Measurements from ENCODE around the gene FBXW8.

Gene FBXW8

DNA sequence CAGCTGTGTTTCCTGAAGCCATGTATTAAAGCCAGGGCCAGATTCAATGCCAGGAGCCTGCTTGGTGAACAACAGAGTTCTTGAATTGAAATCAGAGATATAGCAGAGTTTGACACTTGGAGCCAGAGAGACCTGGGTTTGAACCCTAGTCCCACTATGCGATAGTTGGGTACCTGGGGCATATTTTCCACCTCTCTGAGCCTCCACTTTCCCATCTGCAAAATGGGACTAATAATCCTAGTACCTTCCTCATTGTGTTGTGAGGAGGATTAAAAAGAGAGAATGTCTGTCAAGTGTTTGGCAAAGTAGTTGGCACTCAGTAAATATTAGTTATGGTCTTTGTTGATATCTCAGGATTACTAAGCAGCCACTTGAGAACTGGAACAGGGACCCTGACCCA, 23.5 kb upstream of the FBXW8 start:
- no peak for DNase-seq (ENCODE audit: low read depth)

DNA sequence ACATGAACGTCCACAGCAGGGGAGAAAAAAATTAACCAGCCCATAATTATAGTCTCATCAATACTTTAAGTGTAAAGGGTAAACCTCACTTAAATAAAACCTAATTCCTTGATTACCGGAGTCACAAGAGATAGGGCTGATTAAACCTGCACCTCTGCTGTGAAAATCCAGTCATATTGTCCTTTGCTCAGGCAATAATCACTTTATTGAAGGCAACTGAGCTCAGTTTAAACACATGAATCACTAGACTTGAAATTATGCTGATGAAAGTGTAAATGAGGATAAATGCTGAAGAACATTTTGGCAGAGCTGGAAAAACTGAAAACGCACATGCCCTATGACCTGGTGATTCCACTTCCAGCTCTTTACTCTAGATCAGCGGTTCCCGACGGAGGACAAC, 22.9 kb upstream of the FBXW8 start:
- no peak for DNase-seq (ENCODE audit: low read depth)

DNA sequence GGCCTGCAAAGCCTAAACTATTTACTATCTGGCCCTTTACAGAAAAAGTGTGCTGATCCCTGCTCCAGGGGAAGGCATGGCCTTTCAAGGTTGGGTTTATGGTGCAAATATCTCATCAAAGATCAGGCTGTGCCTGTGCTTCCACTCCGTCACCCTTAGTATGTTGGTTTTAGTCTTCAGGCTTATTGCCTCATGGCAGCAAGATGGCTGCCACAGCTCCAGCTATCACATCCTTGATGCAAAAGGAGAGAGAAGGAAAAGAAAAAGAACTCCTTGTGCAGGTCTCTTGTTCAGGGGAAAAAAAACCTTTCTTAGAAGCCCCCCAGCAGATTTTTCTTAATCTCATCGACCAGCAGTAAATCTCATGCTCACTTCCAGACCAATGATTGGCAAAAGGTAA, 20.4 kb upstream of the FBXW8 start:
- DNase-seq (ENCODE audit: low read depth) = no peak

DNA sequence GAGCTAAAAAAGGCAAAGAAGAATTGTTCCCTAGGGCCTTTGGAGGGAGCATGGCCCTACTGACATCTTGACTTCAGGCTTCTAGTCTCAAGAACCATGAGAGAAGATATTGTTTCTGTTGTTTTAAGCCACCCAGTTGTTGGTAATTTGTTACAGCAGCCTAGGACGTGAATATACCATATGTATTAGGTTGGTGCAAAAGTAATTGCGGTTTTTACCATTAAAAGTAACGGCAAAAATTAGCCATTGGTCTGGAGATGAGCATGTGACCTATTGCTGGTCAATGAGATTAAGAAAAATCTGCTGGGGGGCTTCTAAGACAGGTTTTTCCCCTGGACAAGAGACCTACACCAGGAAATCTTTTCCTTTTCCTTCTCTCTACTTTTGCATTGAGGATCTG, 19.7 kb upstream of the FBXW8 start:
- DNase-seq (ENCODE audit: low read depth) = no peak

DNA sequence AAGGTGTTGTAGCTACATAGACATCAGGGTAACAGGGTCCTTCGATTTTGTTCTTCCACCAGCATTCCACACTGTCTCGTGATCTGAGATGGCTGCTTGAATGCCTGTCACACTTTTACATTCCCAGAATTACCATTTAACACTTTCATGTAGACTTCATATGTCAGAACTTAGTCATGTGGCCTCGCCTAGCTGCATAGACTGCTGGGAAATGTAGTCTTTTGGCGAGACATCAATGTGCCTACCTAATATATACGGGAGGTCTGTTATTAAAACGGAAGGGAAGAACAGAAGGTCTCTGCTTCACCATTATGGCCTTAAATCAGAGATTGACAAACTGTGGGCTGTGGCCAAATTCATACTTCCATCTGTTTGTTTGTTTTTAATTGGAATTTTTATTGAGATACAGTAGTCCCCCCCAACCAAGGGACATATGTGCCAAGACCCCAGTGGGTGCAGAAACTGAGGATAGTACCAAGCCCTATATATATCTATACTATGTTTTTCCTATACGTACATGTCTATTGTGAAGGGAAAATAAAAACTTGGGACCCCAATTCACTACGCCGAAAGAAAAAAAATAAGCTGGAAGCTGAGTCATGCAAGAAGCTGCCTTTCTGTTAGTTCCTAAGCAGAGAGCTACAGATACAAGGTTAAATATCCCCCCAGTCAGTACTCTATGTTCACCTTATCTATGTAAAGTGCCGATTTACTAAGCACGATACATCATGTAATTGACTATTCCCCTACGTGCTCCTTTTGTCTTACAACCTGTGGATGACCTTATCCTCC, 18.2 kb upstream of the FBXW8 start:
- DNase-seq (ENCODE audit: low read depth) = no peak

DNA sequence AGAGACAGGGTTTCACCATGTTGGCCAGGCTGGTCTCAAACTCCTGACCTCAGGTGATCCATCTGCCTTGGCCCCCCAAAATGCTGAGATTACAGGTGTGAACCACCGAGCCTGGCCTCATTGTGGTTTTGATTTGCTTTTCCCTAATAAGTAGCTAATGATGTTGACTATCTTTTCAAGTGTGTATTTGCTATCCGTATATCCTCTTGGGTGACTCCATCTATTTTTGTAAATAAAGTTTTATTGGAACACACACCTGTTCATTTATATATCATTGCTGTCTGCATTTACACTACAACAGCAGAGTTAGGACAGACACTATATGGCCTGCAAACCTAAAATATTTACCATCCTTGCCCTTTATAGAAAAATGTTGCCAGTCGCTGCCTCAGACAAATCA, 15.8 kb upstream of the FBXW8 start:
- DNase-seq (ENCODE audit: low read depth) = no peak

DNA sequence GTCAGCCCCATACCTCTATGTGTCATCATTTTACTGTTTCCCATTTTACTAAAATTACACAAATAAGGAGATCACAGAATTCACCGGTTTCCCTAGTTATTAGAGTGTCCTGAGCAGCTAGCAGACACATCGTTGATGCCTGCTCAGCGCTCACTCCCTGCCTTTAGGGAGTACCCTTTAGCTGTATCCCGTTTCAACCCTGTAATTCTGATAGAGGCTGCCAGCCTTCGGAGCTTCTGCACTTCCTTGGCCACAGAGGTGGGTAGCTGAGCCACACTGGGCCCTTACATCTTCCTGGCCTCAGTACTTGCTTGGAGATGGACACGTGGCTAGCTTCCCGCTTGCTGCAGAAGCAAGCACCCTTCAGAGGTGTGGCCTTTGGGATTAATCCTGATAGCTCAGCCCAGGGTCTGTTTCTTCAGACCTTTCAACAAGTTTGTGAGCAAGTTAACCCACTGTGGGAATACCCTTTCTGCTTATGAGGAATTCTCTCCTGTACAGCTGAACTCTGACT, 14.3 kb upstream of the FBXW8 start:
- DNase-seq (ENCODE audit: low read depth) = no peak

DNA sequence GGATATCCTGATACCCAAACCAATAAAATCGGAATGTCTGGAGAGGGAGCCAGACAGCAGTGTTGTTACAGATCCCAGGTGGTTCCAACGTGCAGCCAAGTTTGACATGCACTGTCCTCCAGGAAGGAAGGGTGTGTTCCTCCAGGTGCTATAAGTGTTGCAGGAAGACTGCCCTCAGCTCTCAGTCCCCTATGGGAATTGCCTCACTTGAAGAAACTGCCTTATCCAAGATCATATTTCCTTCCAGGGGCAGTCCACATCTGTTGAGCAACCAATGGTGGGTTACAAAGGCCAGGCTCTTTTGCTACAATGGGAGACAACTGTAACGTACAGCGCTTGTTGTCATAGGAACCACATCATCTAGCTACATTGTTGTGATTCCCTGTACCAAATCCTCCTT, 13.3 kb upstream of the FBXW8 start:
- no peak for DNase-seq (ENCODE audit: low read depth)

DNA sequence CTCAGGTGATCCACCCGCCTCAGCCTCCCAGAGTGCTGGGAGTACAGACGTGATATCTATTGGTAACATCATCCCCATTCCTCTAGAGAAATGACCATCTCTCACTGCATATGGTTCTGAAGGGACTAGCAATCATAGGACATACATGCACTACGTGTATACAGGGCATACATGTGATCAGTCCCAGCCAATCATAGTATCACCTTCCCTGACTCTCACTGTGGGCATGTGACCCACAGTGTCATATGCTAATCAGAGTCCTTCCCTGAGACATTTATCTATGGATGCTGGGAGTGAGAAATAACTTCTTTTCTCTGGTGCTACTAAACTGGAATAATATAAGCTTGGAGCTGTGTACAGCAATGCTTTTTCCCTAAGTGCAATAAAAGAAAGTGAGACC, 12.1 kb upstream of the FBXW8 start:
- no peak for DNase-seq (ENCODE audit: low read depth)

DNA sequence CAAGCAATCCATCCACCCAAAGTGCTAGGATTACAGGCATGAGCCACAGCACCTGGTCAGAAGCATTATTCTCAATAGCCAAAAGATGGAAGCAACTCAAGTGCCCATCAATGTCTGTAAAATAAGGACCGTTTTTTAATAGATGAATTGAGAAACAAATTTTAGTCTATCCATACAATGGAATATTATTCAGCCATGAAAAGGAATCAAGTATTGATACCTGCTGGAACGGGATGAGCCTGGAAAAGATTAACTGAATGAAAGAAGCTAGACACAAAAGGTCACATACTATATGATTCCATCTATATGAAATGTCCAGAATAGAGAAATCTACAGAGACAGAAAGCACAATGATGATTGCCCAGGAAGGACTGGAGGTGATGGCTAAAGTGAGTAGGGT, 9.1 kb upstream of the FBXW8 start:
- DNase-seq (ENCODE audit: low read depth) = no peak

DNA sequence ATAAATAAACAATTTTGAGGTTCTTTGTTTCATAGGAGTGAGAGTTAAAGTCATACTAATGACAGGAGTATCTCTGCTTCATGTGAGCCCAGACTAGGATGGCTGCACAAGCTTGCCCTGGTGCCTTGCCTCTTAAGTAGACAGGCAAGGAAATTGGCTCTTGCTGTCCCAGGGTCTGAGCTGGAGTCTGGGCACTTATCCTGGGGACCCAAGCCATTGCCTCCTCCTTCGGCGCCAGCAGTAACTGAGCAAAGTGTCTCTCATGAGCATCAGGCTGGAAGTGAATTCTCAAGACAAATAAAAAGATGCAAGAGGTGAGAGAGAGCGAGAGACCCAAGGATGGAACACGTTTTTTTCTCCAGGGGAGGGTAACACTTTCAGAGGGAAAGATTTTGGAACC, 6.9 kb upstream of the FBXW8 start:
- no peak for DNase-seq (ENCODE audit: low read depth)

DNA sequence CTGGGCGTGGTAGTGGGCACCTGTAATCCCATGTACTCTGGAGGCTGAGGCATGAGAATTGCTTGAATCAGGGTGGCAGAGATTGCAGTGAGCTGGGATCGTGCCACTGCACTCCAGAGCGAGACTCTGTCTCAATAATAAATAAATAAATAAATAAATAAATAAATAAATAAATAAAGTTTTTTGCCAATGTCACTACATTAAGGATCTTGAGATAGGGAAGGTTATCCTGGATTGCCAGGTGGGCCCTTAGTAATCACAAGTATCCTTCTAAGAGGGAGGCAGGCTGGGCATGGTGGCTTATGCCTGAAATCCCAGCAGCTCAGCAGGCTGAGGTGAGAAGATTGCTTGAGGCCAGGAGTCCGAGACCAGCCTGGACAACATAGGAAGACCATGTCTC, 4.5 kb upstream of the FBXW8 start:
- DNase-seq (ENCODE audit: low read depth) = no peak

DNA sequence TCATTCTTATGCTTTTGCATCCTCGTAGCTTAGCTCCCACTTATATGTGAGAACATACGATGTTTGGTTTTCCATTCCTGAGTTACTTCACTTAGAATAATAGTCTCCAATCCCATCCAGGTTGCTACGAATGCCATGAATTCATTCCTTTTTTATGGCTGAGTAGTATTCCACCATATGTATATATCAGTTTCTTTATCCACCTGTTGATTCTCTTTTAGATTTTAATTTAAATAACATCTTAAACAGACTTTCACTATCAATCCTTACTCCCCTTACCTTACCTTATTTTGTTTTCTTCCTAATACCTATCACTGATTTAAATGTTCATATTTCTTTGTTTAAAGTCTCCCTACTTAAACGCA, 488 bp upstream of the FBXW8 start:
- no peak for DNase-seq (ENCODE audit: low read depth)

DNA sequence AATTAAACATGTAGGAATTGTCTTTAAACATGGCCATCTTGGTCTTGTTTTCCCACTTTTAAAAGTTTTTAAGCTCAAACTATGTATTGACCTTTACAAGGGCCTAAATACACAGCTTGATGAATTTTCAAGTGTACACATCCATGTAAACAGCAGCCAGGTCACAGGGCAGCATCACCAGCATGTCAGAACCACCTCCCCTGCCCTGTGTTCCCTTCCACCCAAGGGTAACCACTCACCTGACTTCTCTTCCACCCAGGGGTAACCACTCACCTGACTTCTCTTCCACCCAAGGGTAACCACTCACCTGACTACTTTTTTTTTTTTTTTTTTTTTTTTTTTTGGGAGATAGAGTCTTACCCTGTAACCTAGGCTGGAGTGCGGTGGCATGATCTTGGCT, 4.6 kb downstream of the FBXW8 start:
- DNase-seq (ENCODE audit: low read depth) = no peak

DNA sequence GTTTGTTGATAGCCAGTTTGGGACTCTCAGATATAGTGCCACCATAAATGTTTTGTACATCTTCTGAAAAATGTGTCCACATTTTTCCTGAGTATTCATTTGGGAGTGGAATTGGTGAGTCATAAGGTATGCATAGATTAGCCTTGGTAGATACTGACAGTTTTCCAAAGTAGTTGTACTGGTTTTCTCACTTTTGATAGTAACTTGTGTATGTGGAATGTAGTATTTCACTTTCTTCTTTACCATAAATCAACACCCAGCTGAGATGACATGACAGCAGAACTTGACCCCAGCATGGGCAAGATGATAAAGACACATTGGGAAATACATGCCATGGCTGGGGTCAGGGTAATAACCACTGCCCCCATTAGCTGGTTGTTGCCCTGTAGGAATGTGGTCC, 5.4 kb downstream of the FBXW8 start:
- peak; percentile 33 for DNase-seq (ENCODE audit: low read depth)

DNA sequence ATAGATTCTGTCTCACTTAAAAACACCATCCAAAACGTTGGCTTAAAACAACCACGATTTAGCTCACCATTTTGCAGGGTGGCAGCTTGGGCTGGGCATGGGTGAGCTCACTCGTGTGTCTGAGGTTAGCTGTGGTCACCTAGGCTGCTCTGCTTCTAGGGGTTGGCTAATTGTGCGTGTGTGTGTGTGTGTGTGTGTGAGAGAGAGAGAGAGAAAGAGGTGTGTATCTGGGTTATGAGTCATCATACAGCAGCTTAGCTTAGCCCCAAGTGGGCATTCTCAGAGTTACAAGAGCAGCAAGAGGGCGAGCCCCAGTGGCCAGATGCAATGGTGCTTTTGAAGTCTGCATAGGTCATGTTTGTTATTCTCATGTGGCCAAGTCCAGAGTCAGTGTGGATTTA, 6.0 kb downstream of the FBXW8 start:
- DNase-seq (ENCODE audit: low read depth) = peak; percentile 77

DNA sequence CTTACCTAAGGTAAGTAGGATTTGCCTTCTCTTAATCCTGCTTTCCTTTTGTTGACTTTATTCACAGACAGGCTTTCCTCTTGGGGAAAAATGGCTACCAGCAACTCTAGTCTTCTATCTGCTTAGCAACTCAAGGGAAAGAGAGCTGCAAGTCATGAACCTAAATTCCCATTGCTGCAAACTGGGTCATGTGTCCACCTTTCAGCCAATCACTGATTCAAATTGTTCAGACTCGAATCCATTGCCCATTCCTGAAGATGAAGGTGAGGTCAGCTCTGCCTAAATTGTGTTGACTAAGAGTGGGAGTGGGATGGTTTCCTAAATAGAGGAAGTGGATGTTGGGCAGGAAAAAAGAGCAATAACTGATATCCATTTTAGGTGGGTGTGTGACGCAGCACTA, 7.7 kb downstream of the FBXW8 start:
- DNase-seq (ENCODE audit: low read depth) = no peak

DNA sequence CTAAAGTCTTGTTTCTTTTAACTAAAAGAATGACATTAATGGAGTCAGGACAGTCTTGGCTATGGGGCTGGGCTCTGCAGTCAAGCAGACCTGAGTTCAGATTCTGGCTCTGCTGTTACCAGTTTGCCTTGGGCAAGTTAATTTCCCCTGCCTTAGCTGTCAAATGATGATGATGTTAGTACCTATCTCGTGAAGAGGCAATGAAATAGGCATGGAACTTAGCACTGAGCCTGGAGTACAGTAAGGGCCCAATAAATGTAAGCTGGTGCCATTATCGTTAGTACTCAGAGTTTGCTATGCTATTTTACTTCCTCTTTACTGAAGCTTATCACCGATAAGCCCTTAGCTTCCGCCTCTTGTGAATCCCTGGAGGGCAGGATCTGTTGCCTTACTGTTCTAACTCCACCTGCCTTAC, 8.5 kb downstream of the FBXW8 start:
- no peak for DNase-seq (ENCODE audit: low read depth)

DNA sequence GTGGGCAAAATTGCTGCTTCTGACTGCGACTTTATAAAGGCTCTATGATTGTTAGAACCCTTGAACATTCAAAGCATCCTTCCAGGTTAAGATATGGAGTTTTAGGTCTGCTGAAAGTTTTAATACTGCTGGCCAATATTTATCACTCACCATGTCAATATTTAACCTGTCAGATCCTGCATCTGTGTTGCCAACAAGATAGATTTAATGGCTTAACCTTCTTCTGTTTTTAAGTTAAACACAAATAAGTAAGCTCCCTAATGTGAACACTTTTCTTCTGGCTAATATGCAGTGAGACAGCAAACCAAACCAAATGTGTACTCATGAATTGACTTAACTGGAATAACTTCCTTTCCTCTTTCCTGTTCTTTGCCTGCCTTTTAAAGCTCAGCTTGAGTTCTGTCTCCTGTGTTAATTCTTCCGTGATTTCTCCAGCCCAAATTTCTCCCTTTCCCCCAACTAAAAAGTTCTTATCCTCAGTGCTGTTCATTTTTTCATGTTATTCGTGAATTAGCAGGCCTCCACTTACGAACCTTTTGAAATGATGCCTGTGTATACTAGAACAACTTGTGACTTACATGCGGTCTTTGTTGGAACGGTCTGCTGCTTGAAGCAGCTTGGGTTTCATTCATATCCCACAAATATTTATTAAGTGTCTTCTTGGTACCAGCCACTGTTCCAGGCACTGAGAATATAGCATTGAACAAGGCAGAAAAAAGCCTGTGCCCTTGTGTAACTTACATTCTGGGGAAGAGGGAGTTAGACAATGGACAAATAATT, 9.1 kb downstream of the FBXW8 start:
- DNase-seq (ENCODE audit: low read depth) = peak; percentile 55

DNA sequence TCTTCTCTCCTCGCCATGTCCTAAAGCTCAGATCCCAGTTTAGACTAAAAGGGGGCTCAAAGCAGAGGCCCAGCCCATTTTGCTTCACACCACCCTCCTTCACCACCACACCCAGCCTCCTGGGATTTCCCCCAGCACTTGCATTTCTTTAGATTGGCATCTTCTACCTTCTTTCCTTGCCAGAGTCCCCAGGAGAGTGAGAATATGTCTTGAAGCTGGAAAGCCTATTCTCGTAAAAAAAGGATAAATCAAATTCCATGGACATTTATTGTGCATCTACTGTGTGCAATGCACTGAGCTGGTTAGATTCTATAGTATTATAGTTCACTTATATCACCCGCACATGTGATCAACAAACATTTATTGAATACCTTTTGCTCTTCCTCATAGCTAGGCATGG, 10.2 kb downstream of the FBXW8 start:
- DNase-seq (ENCODE audit: low read depth) = no peak

DNA sequence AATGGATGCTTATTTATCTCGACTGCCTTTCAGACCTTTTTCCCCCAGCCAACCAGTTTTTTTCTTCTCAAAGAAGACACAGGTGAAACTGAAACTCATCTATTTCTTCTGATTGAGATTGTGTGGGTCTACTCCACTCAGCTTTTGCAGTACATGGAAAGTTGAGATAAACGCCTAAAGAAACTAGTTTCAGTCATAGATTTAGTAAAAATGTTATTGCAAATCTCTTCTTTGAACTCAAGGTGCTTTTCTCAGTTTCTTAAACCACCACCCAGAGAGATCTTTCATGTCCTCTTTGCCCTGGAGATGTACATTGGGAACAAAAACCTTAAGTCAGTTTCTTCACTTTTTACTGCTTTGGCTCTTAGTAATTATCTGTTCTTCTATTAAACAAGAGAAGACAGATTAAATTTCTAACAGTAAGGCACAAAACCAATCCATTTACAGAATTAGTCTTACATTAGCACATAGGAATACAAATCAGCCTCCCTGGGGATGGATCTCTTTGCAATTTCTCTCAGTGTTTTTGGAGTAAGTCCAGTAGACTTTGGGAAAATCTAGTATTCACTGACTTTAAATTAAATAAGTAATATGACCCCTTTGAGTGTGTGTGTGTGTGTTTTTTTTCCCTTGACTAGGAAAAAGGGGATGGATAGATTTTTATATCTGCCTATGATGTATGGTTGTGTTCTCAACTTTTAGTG, 11.6 kb downstream of the FBXW8 start:
- peak; percentile 92 for DNase-seq (ENCODE audit: low read depth)

DNA sequence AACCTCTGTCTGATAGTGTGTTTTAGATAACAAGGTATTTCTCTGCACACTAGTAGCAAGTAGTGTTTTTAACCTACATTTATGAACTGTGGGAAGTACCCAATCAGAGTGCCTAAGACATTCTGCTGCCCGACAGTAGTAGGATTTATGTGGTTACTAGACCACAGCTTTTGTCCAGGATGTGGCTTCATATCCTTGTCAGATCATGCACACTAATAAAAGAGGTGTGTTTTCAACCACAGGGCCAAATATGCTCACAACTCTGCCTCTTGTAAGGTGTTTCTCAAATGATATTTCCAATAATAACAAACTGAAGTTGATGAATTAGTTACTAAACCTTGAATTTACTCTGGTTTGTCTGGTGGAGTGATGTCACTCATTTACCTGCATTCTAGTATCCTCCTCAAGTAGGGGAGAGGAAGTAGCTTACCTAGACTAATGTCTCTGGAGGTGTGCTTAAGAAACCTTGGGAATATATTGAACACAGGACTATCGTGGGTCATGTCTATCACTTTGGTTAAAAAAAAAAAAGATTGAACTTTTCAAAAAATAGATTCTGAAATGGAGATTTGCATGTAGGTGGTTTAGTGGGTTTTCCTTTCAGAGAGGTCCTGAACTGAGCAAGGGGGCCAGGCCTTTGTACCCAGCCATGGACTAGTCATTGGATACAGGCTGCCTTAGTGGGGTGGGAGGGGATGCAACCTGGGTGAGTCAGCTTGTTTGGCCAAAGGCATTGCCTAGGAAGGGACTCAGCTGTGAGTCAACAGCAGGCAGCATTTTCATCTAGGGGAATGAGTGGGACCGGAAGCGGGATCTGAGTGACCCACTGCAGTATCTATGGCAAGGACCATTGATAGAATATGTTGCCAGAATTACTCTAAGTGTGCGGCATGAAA, 14.1 kb downstream of the FBXW8 start:
- peak; percentile 44 for DNase-seq (ENCODE audit: low read depth)

All from fibroblast of gingiva (primary cell).